DOHH2 (cell line): ENCODE data around the gene IL36RN.

Experiments used
- CTCF ChIP-seq: fragments of 200-600 bp; sonication (generic); IDR thresholded peaks from one replicate; pipeline ENCODE4 v1.5.1; 2014; ENCODE audit warnings: antibody characterized with exemption, mild to moderate bottlenecking, low read depth, low read length; ENCODE audit not compliant: poor library complexity, severe bottlenecking
- EZH2phosphoT487 ChIP-seq: fragments of 200-600 bp; sonication (generic); IDR thresholded peaks from 2 replicates; pipeline ENCODE4 v1.6.1; 2017; ENCODE audit warnings: borderline replicate concordance, mild to moderate bottlenecking, antibody characterized with exemption, low read length, moderate library complexity, mixed read lengths

- TF ChIP-seq CTCF, result no peak
- no peak for TF ChIP-seq EZH2phosphoT487
Observed at GRCh38 chr2:113098041-113098440, 39.0 kb downstream of the IL36RN start.
